Fibroblast of peridontal ligament (primary cell): ENCODE data around the gene USF1.
"Not testable (repeated sequence)": the region's sequence is repeated elsewhere in the genome, so short reads cannot be mapped to it uniquely, and the experiment has no call there.

Experiments used
- DNase-seq: peaks from one replicate; pipeline ENCODE4 v3.0.0-alpha.2; 2010; ENCODE audit errors: extremely low read depth

The USF1 gene

GRCh38 chr1:161048949-161049722 is 3.4 kb upstream of the USF1 start:
- DNase-seq = no peak

- no peak for DNase-seq
Measured at GRCh38 chr1:161047436-161048420, 2.0 kb upstream of the USF1 start.

- DNase-seq = no peak
Measured at GRCh38 chr1:161046605-161047228, 940 bp upstream of the USF1 start.

DNA sequence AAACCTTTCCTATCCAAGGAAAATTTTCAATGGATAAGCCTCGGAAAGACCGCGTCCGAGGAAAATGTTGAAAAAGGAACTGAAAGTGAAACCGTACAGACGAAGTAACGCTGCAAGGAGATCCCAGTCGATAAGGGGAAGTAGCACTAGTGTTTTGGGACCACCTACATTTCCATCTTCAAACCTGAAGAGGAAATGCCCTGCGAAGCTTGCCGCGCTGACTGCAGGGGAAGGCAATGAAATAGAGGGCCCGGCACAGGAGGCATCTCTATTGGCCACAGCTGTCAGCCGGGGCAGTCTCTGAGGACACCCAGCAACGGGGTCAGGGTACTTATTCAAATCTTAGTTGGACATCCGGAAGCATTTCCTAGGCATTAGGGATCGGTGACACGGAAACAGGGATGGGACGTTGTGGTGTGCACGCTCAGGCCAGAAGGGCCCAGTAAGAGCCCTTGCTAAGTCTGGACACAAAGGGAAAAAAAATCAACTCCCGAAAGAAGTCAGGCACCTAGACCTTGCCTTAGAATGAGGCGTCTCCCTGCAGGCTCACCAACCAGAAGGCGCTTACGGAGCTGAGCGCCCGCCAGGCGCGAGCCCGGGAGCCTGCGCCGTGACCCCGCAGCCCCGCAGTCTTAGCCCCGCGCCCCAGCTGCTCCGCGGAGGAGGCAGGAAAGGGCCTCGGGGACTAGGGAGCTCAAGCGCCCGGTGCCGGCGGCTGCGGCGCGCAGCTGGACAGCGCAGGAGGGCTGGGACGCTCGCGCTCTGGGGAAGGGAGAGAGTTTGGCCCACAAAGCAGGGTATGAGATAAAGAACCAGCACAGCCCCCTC is 655 bp downstream of the USF1 start:
- peak; percentile 50 for DNase-seq

DNA sequence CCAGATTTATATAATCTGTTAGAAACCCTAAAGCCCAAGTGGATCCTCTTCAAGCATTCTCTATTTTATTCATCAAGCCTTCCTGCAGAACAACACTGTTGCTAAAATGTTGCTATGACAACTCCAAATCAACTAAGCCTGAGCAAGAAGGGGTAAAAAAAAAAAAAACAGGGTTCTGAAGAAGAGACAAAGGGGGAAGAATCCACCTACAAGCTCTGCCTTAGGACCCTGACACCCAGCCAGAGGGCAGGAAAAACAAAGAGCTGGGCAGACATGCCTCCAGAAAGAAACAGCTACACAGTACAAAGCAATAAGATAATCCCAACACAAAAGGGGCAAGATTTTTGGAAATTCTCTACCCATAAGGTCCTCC is 1.3 kb downstream of the USF1 start:
- peak; percentile 42 for DNase-seq

DNA sequence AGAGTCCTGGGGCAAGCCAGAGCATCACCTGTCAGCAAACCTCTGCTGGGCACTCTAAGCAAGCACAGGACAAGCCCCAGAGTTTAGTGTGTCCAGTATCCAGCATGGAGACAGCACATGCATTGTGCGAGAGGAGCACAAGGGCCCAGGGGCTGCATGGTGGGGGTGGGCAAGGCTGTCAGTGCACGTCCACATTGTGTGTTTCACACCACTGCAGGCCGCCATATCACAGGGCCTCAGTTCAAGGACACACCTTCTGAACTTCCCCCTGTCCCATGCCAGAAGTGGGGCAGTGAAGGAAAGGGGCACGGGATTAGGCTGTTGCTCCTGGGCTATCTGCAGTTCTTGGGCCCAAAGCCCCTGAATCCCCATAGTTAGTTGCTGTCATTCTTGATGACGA is 6.2 kb downstream of the USF1 start:
- DNase-seq = no peak

DNA sequence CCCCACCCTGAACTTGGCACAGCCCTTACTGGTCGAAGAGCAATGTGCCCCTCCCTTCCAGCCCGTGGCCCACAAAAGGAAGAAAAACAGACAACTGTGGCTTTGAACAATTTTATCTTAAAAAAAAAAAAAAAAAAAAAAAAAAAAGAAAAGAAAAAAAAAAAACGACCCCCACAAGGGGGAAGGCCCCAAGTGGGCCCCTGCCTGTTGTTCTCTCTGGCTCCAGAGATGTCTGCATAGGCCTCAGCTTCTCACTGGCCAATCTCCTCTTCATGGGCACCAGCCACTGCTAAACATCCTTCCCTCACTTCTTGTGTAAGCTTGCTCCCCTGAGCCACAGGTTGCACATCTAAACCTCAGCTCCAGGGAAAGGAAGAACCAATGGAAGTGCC is 6.6 kb downstream of the USF1 start:
- no peak for DNase-seq

DNA sequence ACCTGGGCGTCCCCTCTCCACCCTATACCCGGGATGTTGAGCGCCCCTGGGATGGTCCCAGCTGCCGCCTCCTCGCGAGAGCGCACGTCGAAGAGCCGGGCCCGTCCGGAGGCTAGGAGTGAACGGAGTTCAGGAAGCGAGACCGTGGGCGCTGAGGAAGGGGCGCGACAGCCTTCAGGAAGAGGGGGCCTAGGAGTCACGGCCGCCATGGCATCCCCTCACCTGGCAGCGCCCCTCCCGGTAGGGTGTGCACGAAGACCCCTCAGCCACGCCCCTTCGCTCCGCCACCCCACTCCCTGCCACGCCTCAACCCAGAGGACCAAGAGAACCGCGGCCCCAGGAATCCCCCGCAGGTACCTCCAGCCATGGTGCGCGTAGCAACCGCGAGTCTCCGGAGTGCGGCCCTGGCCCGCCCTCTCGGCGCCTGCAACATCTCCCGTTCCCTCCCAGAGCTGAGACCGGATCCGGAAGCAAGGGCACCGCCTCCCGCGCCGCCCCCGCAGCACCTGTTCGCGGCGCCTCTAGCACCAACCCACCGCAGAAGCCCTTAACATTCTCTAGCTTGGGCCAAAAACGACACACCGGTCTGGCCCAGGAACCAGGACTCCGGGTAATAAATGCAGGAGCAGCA is 7.1 kb downstream of the USF1 start, which contains the start of gene TSTD1:
TSS of gene TSTD1 (minus strand) at position 442 of the 631 bp plus-strand sequence. CDS start at position 367, 75 bp downstream.
- DNase-seq = no peak

DNA sequence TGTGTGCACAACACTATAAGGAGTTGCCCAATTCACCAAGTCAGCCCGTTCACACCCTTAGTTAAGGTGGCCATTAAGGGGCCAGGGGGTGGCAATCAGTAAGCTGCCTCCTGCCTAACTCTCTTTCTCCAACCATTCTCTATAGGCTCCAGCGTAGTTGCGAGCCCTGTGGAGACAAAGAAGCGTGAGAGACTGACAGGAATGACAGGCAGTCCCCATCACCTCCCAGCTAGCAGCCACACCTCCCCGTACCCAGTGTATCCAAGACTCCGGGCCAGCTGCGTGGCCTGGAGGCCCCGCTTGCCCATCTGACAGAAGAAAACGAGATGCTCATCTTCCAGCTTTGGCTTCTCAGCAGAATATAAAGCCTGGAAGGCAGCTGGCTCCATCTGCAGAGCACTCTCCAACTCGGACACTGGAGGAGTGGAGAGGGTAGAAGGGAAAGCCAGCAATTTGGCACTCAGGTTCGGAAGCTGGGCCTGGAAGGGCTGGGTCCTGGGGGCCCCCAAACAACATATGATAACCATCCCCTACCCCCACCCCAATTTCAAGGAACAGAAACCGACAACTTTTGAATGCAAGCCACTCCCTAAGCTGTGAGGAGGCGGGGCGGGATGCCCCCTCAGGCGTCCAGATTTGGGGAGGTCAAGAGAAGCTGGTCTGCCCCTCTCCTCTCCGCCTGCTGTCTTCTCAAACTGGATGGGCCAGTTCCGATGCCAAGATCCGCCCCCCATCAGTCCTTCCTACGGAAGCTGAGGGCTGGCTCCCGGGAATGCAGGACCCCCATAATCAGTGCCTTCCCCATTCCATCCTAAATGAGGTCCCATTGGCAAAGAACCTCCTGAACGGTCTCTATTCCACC is 7.9 kb downstream of the USF1 start:
- no peak for DNase-seq

DNA sequence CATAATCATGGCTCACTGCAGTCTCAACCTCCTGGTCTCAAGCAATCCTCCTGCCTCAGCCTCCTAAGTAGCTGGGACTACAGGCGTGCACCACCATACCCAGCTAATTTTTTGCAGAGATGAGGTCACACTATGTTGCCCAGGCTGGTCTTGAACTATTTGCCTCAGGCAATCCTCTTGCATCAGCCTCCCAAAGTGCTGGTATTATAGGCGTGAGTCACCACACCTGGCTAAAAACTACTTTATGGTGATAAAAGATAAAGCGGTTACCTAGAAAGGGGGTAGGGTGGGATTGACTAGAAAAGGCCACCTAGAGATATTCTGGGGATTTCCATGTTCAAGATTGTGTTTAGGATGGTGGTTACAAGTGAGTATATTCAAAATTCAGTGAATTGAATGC is 12.0 kb downstream of the USF1 start:
- no peak for DNase-seq

- no peak for DNase-seq
Measured at GRCh38 chr1:161032409-161032808, 13.4 kb downstream of the USF1 start.

- DNase-seq = no peak
Measured at GRCh38 chr1:161031874-161032273, 13.9 kb downstream of the USF1 start.

GRCh38 chr1:161029466-161029865 is 16.3 kb downstream of the USF1 start:
- not testable (repeated sequence) for DNase-seq

GRCh38 chr1:161026954-161027353 is 18.8 kb downstream of the USF1 start:
- DNase-seq = not testable (repeated sequence)

- DNase-seq = not testable (repeated sequence)
Measured at GRCh38 chr1:161022432-161022831, 23.3 kb downstream of the USF1 start.

- no peak for DNase-seq
Measured at GRCh38 chr1:161021970-161022353, 23.8 kb downstream of the USF1 start.

- no peak for DNase-seq
Measured at GRCh38 chr1:161021165-161021969, 24.4 kb downstream of the USF1 start.

- DNase-seq = no peak
Measured at GRCh38 chr1:161020509-161021164, 25.1 kb downstream of the USF1 start, which contains the start of gene F11R. TSS of gene F11R (minus strand) at chr1:161021152. CDS start at chr1:161021073, 79 bp downstream.
